Parathyroid adenoma (tissue), 2 donors: ENCODE measurements around the gene MACROH2A2.

Experiments used
- H2AFZ ChIP-seq: fragments of 300-600 bp; sonication (generic); one replicate; pipeline ENCODE4 v1.7.0; 2017; ENCODE audit warnings: antibody characterized with exemption, mild to moderate bottlenecking
- H3K27ac ChIP-seq: fragments of 300-600 bp; sonication (generic); one replicate; pipeline ENCODE4 v1.7.0; 2017
- H3K27me3 ChIP-seq: fragments of 300-600 bp; sonication (generic); one replicate; pipeline ENCODE4 v1.7.0; 2017; ENCODE audit warnings: low read length; ENCODE audit not compliant: control insufficient read depth, insufficient read depth
- H3K36me3 ChIP-seq: fragments of 300-600 bp; sonication (generic); one replicate; pipeline ENCODE4 v1.7.0; 2017; ENCODE audit warnings: low read length; ENCODE audit not compliant: control insufficient read depth, insufficient read depth
- H3K4me1 ChIP-seq: fragments of 300-600 bp; sonication (generic); one replicate; pipeline ENCODE4 v1.7.0; 2017; ENCODE audit warnings: control low read depth
- H3K4me2 ChIP-seq: fragments of 300-600 bp; sonication (generic); one replicate; pipeline ENCODE4 v1.7.0; 2017; ENCODE audit warnings: low read length
- H3K4me3 ChIP-seq: fragments of 300-600 bp; sonication (generic); one replicate; pipeline ENCODE4 v1.7.0; 2017; ENCODE audit warnings: low read depth, low read length
- H3K79me2 ChIP-seq: fragments of 300-600 bp; sonication (generic); one replicate; pipeline ENCODE4 v1.7.0; 2017; ENCODE audit warnings: control low read depth
- H3K9ac ChIP-seq: fragments of 300-600 bp; sonication (generic); one replicate; pipeline ENCODE4 v1.7.0; 2017; ENCODE audit warnings: mild to moderate bottlenecking
- H3K9me3 ChIP-seq: fragments of 300-600 bp; sonication (generic); one replicate; pipeline ENCODE4 v1.7.0; 2017; ENCODE audit warnings: low read length; ENCODE audit not compliant: control insufficient read depth
- TF ChIP-seq, protein P1 (sequence below): fragments of 300-600 bp; sonication (generic); IDR thresholded peaks from one replicate; pipeline ENCODE4 v1.7.0; 2017; ENCODE audit warnings: antibody characterized with exemption, mild to moderate bottlenecking
- donor health status: primary hyperparathyroidism.

The MACROH2A2 gene

DNA sequence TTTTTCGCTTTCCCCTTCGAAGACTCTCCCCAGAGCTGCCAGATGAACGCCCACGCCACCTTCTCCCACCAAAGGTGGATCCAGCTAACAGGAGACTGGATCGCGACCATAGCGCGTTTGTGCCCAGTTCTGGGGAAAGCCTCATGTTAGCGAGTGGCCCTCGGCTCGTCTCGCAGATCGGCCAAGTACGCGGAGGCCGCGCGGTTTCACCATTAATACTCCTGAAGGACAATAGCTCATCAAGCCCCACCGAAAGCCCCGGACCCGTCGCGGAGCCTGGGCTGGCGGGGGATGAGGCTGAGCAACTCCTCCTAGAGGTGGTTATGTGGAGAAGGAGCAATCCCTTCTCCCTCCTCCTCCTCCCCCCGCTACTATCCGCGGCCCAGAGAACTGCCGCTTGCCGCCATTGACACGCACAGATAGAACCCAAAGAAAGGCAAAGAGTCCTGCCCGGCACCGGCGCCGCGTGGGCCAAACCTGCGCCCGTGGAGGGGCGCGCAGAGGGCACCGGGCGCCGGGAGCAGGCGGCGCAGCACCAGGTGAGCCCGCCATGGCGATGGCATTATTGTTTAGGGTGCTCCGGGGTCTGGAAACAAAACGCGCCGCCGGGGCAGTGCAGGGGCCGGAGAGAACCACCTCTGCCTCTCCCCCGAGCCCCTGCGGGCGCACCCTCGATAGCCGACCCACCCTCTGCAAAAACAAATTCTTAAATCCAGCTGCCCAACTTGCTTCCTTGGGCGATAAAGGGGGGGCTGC is at the start of gene MACROH2A2:
TSS of gene MACROH2A2 (plus strand) at position 385 of the 756 bp plus-strand sequence. CDS start 22,813 bp downstream, outside the sequence.
- H3K9ac ChIP-seq = peak within 1 kb of the TSS; percentile 68
- peak within 1 kb of the TSS; percentile 98 for H2AFZ ChIP-seq

DNA sequence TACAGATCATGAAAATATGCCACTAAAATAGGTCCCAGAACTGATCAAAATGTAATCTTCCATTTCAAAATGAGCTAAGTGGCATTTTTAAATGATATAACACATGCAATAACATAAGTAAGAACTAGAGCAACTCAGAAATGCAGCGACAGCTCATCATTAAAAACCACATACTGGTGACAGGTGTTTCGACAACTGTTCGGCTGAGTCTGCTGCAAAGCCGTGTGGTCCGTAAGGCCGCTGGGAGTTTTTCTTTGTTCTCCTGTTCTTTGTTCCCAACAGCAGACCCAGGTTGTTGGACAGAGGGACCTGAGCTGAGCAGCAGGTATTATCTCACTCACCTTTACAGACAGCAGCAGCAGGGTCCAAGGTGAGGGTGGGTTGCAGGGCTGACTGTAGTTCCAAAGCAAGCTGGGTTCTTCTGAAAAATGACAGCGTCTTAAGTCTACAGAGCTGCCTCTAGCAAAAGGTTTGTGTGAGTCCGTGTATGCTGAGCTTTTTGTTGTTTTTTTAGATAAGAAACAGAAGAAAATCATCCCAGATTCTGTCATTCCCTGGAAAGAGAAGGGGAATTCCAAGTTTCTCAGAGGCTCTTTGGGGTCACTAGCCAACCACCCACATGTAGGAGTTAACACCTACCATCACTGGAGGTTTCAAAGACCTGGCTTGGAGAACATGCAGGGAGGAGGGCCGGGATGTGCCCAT is 45.4 kb upstream of the MACROH2A2 start:
- no peak overlapping the region for H3K9ac ChIP-seq

More for the DNA sequence above, at the start of gene MACROH2A2:
- H3K4me1 ChIP-seq = peaks cover 6% of the 10 kb centered on the region
- peak within 1 kb of the TSS; percentile 61 for H3K4me3 ChIP-seq
- H3K79me2 ChIP-seq = peaks cover 2% of the 10 kb centered on the region
- H3K27ac ChIP-seq = peak within 1 kb of the TSS; percentile 89
- H3K4me2 ChIP-seq = peak within 1 kb of the TSS; percentile 85
- H3K27me3 ChIP-seq = no peaks in the 10 kb centered on the region
- H3K9me3 ChIP-seq = no peaks in the 10 kb centered on the region
- TF ChIP-seq, protein P1, sequence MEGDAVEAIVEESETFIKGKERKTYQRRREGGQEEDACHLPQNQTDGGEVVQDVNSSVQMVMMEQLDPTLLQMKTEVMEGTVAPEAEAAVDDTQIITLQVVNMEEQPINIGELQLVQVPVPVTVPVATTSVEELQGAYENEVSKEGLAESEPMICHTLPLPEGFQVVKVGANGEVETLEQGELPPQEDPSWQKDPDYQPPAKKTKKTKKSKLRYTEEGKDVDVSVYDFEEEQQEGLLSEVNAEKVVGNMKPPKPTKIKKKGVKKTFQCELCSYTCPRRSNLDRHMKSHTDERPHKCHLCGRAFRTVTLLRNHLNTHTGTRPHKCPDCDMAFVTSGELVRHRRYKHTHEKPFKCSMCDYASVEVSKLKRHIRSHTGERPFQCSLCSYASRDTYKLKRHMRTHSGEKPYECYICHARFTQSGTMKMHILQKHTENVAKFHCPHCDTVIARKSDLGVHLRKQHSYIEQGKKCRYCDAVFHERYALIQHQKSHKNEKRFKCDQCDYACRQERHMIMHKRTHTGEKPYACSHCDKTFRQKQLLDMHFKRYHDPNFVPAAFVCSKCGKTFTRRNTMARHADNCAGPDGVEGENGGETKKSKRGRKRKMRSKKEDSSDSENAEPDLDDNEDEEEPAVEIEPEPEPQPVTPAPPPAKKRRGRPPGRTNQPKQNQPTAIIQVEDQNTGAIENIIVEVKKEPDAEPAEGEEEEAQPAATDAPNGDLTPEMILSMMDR = peak; percentile 38
- no peaks in the 10 kb centered on the region for H3K36me3 ChIP-seq

DNA sequence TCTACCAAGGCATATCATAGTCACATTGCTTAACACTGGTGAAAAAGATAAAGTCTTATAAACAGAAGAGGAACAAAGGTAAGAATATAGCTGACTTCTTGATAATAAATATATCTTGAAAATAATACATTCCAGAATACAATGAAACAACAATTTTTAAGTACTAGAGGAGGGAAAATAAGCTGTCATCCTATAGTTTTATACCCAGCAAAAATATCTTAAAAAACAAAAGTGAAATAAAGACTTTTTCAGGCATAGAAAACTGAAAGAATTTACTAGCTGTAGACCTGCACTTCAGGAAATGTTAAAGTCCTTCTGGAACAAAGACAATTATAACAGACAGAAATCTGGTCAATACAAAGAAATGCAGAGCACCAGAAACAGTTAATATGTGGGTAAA is 21.4 kb upstream of the MACROH2A2 start:
- Histone ChIP-seq H3K36me3 (no peaks in the 10 kb centered on the region), H3K9me3 (no peaks in the 10 kb centered on the region), H2AFZ (no peak overlapping the region), H3K4me1 (no peaks in the 10 kb centered on the region), H3K27me3 (no peaks in the 10 kb centered on the region), H3K4me2 (no peak overlapping the region), H3K79me2 (no peaks in the 10 kb centered on the region), H3K27ac (no peak overlapping the region), H3K9ac (no peak overlapping the region), H3K4me3 (no peak overlapping the region)
- TF ChIP-seq, protein P1 = no peak

More for the DNA sequence above, 45.4 kb upstream of the MACROH2A2 start:
- no peaks in the 10 kb centered on the region for H3K27me3 ChIP-seq
- no peak overlapping the region for H3K4me3 ChIP-seq
- H3K79me2 ChIP-seq = no peaks in the 10 kb centered on the region
- no peak overlapping the region for H3K4me2 ChIP-seq
- no peaks in the 10 kb centered on the region for H3K9me3 ChIP-seq
- no peak overlapping the region for H2AFZ ChIP-seq
- no peaks in the 10 kb centered on the region for H3K4me1 ChIP-seq
- TF ChIP-seq, protein P1 = no peak
- no peaks in the 10 kb centered on the region for H3K36me3 ChIP-seq
- no peak overlapping the region for H3K27ac ChIP-seq

DNA sequence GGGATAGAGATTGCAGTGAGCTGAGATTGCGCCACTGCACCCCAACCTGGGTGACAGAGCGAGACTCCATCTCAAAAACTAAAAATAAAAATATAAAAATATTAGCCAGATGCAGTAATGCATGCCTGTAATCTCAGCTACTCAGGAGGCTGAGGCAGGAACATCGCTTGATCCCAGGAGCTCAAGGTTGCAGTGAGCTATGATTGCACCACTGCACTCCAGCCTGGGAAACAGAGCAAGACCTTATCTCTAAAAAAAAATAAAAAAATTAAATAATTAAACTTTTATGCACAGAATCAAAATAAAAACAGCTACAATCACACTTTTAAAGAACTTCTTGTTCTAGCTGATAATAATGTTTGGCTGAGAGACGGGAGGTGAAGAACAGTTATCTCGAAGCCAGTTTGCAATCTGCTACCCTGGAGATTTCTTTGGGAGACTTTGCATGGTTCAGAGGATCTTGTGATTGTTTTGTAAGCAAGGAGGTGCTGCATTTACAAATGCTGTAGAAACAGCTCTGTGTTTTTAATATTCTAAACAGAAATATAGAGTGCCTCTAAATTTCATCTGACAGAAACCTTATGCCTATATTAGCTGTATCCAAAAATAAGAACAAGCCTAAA is 19.9 kb upstream of the MACROH2A2 start:
- Histone ChIP-seq H3K4me1 (no peaks in the 10 kb centered on the region), H3K27me3 (no peaks in the 10 kb centered on the region), H3K9me3 (no peaks in the 10 kb centered on the region), H3K36me3 (no peaks in the 10 kb centered on the region), H3K4me3 (no peak overlapping the region), H2AFZ (no peak overlapping the region), H3K27ac (no peak overlapping the region), H3K4me2 (no peak overlapping the region), H3K9ac (no peak overlapping the region), H3K79me2 (no peaks in the 10 kb centered on the region)
- TF ChIP-seq, protein P1 = no peak
